MCF 10A (cell line): ENCODE data around the gene FMO3. TPM values are rescaled to one million over a fixed set of nuclear protein-coding genes. Genes with fewer than 3 reads are reported as not detected.

Experiments
- Bru-seq: library from RNA; stranded (reverse); fragments of 400-500 nt; gene quantifications from one replicate; lab custom pipeline; 2021; lab: Mats Ljungman, UMichigan
- BruChase-seq, 2 experiments: library from RNA; stranded (reverse); fragments of 400-500 nt; gene quantifications; one replicate each; lab custom pipeline; 2021; lab: Mats Ljungman, UMichigan
- BruUV-seq: library from RNA; stranded (reverse); fragments of 400-500 nt; replicated peaks from 2 replicates; lab custom pipeline; 2021; lab: Mats Ljungman, UMichigan
- CTCF ChIA-PET: fragments of 300-600 bp; sonication (Branson Sonifier 250); formaldehyde crosslinking; extraction: SDS; loops from one replicate; lab custom pipeline; 2021; ENCODE audit warnings: antibody characterized with exemption, inconsistent platforms; lab: Yijun Ruan, JAX
- POLR2A ChIA-PET: fragments of 300-600, 350-650 bp; sonication (Branson Sonifier 250); formaldehyde crosslinking; extraction: SDS; loops from one replicate; lab custom pipeline; 2020; ENCODE audit warnings: antibody characterized with exemption, inconsistent platforms; lab: Yijun Ruan, JAX
- DNase-seq: peaks from one replicate; pipeline ENCODE4 v3.0.0-alpha.2; 2018; ENCODE audit not compliant: unreplicated experiment
- H3K27ac Mint-ChIP-seq: one replicate; pipeline ENCODE4 v1.8.0; 2022; ENCODE audit warnings: mild to moderate bottlenecking, low read depth, mixed read lengths; ENCODE audit not compliant: unreplicated experiment
- H3K27me3 Mint-ChIP-seq: one replicate; pipeline ENCODE4 v1.8.0; 2022; ENCODE audit warnings: mixed read lengths; ENCODE audit not compliant: insufficient read depth, unreplicated experiment
- H3K36me3 Mint-ChIP-seq: one replicate; pipeline ENCODE4 v1.8.0; 2022; ENCODE audit warnings: mild to moderate bottlenecking, moderate library complexity, mixed read lengths; ENCODE audit not compliant: insufficient read depth, unreplicated experiment
- H3K4me1 Mint-ChIP-seq: one replicate; pipeline ENCODE4 v1.8.0; 2022; ENCODE audit warnings: mixed read lengths; ENCODE audit not compliant: insufficient read depth, unreplicated experiment
- H3K4me3 Mint-ChIP-seq: one replicate; pipeline ENCODE4 v1.8.0; 2022; ENCODE audit warnings: mild to moderate bottlenecking, moderate library complexity, mixed read lengths; ENCODE audit not compliant: unreplicated experiment
- H3K9me3 Mint-ChIP-seq: one replicate; pipeline ENCODE4 v1.8.0; 2022; ENCODE audit warnings: mixed read lengths; ENCODE audit not compliant: unreplicated experiment
- intact Hi-C: fragments of 100-400 bp; cut with micrococcal nuclease; formaldehyde crosslinking; loops from 2 replicates; pipeline ENCODE4 v1.14.1; 2022
- long read RNA-seq: library from polyadenylated mRNA; stranded (forward); transcript quantifications from one replicate; pipeline ENCODE4 v2.0.0, GENCODE V29; 2022
- total RNA-seq: library from RNA; stranded (reverse); gene quantifications from 2 replicates; pipeline ENCODE4 v1.2.3, GENCODE V29; 2022
- TF ChIP-seq, protein P1 (sequence below): fragments of 200-600 bp; IDR thresholded peaks from one replicate; pipeline ENCODE4 v1.8.0; 2022; ENCODE audit warnings: antibody characterized with exemption, mild to moderate bottlenecking; ENCODE audit not compliant: unreplicated experiment

Gene FMO3
- total RNA-seq (not detected in 2 replicates), Bru-seq, nascent RNA (percentile 4 among the genes with signal in this experiment), BruChase-seq, experiment 1, labeled RNA remaining after a 6-hour chase (not detected), BruChase-seq, experiment 2, labeled RNA remaining after a 2-hour chase (not detected)
- long read RNA-seq = 0 reads

DNA sequence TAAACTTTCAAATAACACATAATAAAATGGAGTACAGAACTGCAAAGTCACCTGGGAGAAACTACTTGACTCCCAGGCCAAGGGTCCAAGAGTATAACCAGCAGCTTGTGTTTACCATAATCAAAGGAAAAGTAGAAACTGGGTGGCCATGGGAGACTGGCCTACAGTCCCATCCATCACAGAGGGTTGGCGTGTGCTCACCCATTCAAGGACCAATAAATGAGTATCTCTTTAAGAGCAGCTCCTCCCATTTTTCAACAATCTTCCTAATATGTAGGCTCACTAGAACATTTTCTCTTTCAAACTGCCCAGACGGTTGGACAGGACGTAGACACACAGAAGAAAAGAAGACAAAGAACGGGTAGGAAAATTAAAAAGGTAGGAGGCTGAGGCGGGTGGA is at the start of gene FMO3:
FMO3 (plus strand) TSS at position 302 of the 400 bp plus-strand sequence. CDS start 1,754 bp downstream, outside the sequence.
- Mint-ChIP-seq H3K27me3 (no peaks in the 10 kb centered on the region), H3K36me3 (no peaks in the 10 kb centered on the region), H3K4me3 (no peak within 1 kb of the TSS), H3K9me3 (no peaks in the 10 kb centered on the region), H3K4me1 (no peaks in the 10 kb centered on the region), H3K27ac (no peak within 1 kb of the TSS)
- intact Hi-C loops = no loop called here
- DNase-seq = no peak
- POLR2A ChIA-PET = no interaction called here
- TF ChIP-seq, protein P1, sequence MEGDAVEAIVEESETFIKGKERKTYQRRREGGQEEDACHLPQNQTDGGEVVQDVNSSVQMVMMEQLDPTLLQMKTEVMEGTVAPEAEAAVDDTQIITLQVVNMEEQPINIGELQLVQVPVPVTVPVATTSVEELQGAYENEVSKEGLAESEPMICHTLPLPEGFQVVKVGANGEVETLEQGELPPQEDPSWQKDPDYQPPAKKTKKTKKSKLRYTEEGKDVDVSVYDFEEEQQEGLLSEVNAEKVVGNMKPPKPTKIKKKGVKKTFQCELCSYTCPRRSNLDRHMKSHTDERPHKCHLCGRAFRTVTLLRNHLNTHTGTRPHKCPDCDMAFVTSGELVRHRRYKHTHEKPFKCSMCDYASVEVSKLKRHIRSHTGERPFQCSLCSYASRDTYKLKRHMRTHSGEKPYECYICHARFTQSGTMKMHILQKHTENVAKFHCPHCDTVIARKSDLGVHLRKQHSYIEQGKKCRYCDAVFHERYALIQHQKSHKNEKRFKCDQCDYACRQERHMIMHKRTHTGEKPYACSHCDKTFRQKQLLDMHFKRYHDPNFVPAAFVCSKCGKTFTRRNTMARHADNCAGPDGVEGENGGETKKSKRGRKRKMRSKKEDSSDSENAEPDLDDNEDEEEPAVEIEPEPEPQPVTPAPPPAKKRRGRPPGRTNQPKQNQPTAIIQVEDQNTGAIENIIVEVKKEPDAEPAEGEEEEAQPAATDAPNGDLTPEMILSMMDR = no peak
- BruUV-seq = no TSS peak
- CTCF ChIA-PET = interaction anchor here (0.5 to 5.3 kb wide), 8 partner anchors 9 to 223 kb away, joined by 4 to 32 read pairs (median 6); partner anchors contain the start of gene FMO4

DNA sequence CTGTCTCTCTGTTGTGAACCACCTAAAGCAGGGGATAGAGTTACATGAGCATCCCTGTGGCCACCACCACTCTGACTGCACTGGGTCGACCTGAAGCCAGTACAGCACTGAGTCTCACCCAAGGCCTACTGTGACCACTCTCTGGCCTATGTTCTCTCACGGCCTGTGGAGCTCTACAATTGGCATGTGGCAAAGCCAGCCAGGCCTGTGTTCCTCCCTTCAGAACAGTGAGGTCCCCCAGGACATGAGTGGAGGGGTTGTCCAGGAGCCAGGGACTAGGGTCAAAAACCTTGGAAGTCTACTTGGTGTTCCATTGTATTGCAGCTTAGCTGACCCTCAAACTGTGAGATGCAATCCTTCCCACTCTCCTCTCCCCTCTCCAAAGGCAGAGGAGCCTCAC is 42.7 kb upstream of the FMO3 start:
- H3K4me3 Mint-ChIP-seq = no peak overlapping the region
- no peak for DNase-seq
- intact Hi-C loops = no loop called here
- POLR2A ChIA-PET = no interaction called here
- no peaks in the 10 kb centered on the region for H3K27me3 Mint-ChIP-seq
- no peaks in the 10 kb centered on the region for H3K4me1 Mint-ChIP-seq
- CTCF ChIA-PET = interaction anchor here (0.6 to 1.0 kb wide), 2 partner anchors 13 to 33 kb away, joined by 3 read pairs; no protein-coding TSS in a partner anchor
- no TSS peak for BruUV-seq
- TF ChIP-seq, protein P1 = no peak
- no peak overlapping the region for H3K27ac Mint-ChIP-seq
- no peaks in the 10 kb centered on the region for H3K36me3 Mint-ChIP-seq
- H3K9me3 Mint-ChIP-seq = peaks cover 32% of the 10 kb centered on the region

DNA sequence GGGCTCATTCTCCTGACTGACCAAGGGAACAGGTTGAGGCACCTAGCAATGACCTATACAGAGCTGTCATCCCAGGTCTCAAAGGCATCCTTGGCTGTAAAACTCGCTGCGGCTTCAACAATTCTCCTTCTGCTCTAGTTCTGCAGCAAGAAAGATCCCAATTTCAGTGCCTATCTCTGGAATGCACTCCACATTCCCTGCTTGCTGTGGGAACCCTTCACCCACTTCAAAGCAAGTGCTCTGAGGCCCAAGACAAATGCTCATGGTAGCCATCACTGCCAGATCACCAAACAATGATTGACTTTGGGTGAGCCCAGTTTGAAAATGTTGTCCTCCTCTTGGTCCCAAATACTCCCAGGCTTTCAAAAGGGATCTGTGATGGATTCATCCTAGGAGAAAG is 37.7 kb upstream of the FMO3 start:
- peaks cover 7% of the 10 kb centered on the region for H3K9me3 Mint-ChIP-seq
- H3K4me1 Mint-ChIP-seq = no peaks in the 10 kb centered on the region
- DNase-seq = no peak
- H3K36me3 Mint-ChIP-seq = no peaks in the 10 kb centered on the region
- no peak overlapping the region for H3K27ac Mint-ChIP-seq
- CTCF ChIA-PET = interaction anchor here (0.6 to 1.1 kb wide), 2 partner anchors 59 to 173 kb away, joined by 3 read pairs; no protein-coding TSS in a partner anchor
- no peaks in the 10 kb centered on the region for H3K27me3 Mint-ChIP-seq
- intact Hi-C loops = no loop called here
- H3K4me3 Mint-ChIP-seq = no peak overlapping the region
- BruUV-seq = no TSS peak
- POLR2A ChIA-PET = no interaction called here
- TF ChIP-seq, protein P1 = no peak

DNA sequence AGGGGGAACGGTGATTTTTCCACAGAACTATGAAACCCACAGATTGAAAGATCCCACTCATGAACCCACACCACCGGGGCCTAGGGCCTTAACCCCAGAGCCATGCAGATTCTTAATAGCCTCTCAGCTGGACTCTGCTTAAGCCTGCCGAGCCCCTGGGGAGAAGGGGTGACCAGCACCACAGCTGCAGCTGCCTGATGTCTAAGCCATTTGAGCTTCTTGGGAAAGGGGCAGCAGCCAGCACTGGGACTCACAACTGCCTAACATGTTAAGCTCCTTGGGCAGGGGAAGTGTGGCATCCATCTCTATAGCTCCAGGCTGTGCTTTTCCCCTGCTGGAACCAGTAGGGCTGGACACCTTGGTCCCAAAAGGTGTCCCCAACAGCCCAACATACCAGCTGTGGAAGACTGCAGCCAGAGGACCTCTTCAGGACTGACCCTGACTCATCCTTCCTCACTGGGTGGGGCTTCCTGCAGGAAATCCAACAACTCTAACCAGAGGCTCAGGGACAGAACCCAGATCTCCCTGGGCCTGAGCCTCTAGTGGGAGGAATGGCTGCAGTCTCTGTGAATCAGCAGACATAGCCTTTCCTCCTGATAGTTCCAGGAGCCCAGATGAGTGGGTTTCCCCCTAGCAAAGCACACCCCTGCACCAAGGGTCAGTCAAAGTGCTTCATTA is 34.6 kb upstream of the FMO3 start:
- intact Hi-C loops = no loop called here
- TF ChIP-seq, protein P1 = no peak
- peak; percentile 23 for DNase-seq
- ChIA-PET CTCF (interaction anchor here (0.6 kb wide), 2 partner anchors 25 to 312 kb away, joined by 3 read pairs; no protein-coding TSS in a partner anchor), POLR2A (no interaction called here)
- H3K9me3 Mint-ChIP-seq = peaks cover 6% of the 10 kb centered on the region
- H3K36me3 Mint-ChIP-seq = no peaks in the 10 kb centered on the region
- no TSS peak for BruUV-seq
- H3K27ac Mint-ChIP-seq = no peak overlapping the region
- no peaks in the 10 kb centered on the region for H3K27me3 Mint-ChIP-seq
- no peak overlapping the region for H3K4me3 Mint-ChIP-seq
- no peaks in the 10 kb centered on the region for H3K4me1 Mint-ChIP-seq
